ENCODE results near the gene PMIS2. TPM values are rescaled to one million over a fixed set of nuclear protein-coding genes. Genes with fewer than 3 reads are reported as not detected.
"Not testable (repeated sequence)": the region's sequence is repeated elsewhere in the genome, so short reads cannot be mapped to it uniquely, and the experiment has no call there.

The PMIS2 gene
- total RNA-seq, 1 donor from 2014 or later: not detected

DNA sequence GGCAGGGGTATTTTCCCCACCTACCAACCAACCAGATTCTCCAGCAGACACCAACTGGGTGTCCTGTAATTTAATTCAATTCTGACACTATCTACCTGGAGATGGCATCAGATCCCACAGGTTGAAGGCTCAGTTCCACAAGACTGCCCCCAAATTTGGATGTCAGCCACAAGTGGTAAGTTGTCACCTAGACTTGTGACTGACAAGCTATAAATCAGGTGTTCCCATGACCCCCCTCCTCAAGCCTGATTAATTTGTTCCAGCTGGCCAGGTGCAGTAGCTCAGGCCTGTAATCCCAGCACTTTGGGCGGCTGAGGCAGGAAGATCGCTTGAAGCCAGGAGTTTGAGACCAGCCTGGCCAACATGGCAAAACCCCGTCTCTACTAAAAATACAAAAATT is 16.0 kb downstream of the PMIS2 start:
- TF ChIP-seq, protein P1, sequence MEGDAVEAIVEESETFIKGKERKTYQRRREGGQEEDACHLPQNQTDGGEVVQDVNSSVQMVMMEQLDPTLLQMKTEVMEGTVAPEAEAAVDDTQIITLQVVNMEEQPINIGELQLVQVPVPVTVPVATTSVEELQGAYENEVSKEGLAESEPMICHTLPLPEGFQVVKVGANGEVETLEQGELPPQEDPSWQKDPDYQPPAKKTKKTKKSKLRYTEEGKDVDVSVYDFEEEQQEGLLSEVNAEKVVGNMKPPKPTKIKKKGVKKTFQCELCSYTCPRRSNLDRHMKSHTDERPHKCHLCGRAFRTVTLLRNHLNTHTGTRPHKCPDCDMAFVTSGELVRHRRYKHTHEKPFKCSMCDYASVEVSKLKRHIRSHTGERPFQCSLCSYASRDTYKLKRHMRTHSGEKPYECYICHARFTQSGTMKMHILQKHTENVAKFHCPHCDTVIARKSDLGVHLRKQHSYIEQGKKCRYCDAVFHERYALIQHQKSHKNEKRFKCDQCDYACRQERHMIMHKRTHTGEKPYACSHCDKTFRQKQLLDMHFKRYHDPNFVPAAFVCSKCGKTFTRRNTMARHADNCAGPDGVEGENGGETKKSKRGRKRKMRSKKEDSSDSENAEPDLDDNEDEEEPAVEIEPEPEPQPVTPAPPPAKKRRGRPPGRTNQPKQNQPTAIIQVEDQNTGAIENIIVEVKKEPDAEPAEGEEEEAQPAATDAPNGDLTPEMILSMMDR (IDR thresholded peaks at IDR 0.05): no peak

DNA sequence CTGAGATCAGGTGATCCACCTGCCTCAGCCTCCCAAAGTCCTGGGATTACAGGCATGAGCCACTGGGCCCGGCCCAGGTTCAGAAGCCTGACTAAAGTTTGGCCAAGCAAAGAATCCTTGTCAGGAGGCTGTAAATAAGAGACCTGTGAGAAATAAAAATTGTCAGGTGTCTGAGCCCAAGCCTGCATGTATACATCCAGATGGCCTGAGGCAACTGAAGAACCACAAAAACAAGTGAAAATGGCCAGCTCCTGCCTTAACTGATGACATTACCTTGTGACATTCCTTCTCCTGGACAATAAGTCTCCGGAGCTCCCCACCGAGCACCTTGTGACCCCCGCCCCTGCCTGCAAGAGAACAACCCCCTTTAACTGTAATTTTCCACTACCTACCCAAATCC is 18.5 kb downstream of the PMIS2 start:
- DNase-seq; intact Hi-C loops (cut with DNase I): not testable (repeated sequence)

More for the DNA sequence above, 16.0 kb downstream of the PMIS2 start:
- no peak overlapping the region for H3K27ac ChIP-seq
- no peaks in the 10 kb centered on the region for H3K9me3 ChIP-seq
- H3K4me1 ChIP-seq: no peaks in the 10 kb centered on the region
- no peaks in the 10 kb centered on the region for H3K36me3 ChIP-seq
- DNase-seq (no peak), ATAC-seq (no peak)
- H3K4me3 ChIP-seq: no peak overlapping the region
- H3K27me3 ChIP-seq: no peaks in the 10 kb centered on the region
- intact Hi-C loops (cut with DNase I): no loop called here

DNA sequence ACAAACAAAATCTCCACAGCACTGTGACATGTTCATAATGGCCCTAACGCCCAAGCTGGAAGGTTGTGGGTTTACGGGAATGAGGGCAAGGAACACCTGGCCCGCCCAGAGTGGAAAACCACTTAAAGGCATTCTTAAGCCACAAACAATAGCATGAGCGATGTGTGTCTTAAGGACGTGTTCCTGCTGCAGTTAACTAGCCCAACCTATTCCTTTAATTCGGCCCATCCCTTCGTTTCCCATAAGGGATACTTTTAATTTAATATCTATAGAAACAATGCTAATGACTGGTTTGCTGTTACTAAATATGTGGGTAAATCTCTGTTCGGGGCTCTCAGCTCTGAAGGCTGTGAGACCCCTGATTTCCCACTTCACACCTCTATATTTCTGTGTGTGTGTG is 21.2 kb downstream of the PMIS2 start:
- H3K4me3 ChIP-seq; intact Hi-C loops (cut with DNase I); H3K27ac ChIP-seq; ATAC-seq; H3K36me3 ChIP-seq; DNase-seq; H3K9me3 ChIP-seq; H3K4me1 ChIP-seq; H3K27me3 ChIP-seq: not testable (repeated sequence)

More for the DNA sequence above, 18.5 kb downstream of the PMIS2 start:
- not testable (repeated sequence) for ATAC-seq, H3K36me3 ChIP-seq, H3K27ac ChIP-seq, H3K4me3 ChIP-seq, H3K27me3 ChIP-seq, H3K9me3 ChIP-seq, H3K4me1 ChIP-seq

DNA sequence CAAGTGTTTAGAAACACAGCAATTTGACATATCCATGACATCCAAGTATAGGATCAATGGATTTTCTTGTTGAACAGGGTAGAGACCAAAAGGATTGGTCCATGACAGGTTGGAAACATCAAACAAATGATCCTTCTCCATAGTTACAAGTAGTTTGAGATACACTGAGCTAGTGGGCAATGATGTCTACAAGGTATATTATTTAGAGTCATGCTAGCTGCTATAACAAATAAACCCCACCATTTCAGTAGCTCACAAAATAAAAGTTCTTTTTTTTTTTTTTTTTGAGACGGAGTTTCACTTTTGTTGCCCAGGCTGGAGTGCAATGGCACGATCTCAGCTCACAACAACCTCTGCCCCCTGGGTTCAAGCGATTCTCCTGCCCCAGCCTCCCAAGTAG is 21.7 kb downstream of the PMIS2 start:
- H3K36me3 ChIP-seq: no peaks in the 10 kb centered on the region
- H3K9me3 ChIP-seq: no peaks in the 10 kb centered on the region
- peaks cover 5% of the 10 kb centered on the region for H3K4me1 ChIP-seq
- no peak for ATAC-seq
- TF ChIP-seq, protein P1 (IDR thresholded peaks at IDR 0.05): no peak
- no peak for DNase-seq
- no peak overlapping the region for H3K27ac ChIP-seq
- no peaks in the 10 kb centered on the region for H3K27me3 ChIP-seq
- intact Hi-C loops (cut with DNase I): no loop called here
- H3K4me3 ChIP-seq: no peak overlapping the region

DNA sequence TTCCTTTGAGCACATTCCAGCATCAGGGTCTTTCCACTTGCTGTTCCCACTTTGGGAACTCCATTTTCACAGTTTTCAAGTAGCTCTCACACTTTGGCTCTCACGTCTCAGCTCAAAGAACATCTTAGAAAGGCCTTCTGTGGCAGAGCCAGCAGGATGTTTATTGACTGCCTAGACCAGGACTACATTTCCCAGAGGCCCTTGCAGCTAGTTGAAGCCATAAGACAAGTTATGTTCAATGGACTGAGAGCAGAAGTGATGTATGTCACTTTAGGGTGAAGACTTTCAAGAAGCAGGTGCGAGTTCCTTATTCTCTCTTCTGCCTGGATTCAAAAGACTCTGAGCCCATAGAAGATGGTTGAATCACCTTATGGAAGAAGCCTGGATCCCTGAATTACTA is 22.3 kb downstream of the PMIS2 start:
- ATAC-seq (no peak), DNase-seq (no peak)
- intact Hi-C loops (cut with DNase I): no loop called here
- no peak overlapping the region for H3K4me3 ChIP-seq
- no peaks in the 10 kb centered on the region for H3K9me3 ChIP-seq
- no peaks in the 10 kb centered on the region for H3K27me3 ChIP-seq
- H3K27ac ChIP-seq: no peak overlapping the region
- peaks cover 5% of the 10 kb centered on the region for H3K4me1 ChIP-seq
- H3K36me3 ChIP-seq: no peaks in the 10 kb centered on the region
- TF ChIP-seq, protein P1 (IDR thresholded peaks at IDR 0.05): no peak

DNA sequence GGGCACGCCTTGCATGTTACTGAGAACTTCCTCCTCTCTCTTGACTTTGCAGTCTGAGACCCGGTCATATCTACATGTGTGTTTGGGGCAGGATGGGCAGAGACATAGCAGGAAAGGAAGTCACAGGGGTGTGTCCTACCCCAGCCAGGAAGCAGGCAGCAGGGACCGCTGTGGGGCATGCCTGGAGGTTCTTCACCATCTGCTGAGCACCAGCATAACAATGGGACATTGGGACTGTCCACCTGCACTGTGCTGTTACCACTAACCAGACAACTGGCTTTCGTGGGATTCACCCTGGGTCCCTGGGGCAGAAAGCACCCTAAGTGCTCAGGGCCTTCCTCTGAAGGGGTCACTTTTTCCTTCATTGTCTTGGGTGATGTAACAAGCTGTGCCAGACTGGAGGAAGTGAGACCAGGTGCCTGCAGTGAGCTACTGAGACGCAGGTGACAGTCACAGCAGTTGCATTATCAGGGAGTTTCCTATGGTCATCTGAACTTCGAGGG is 23.9 kb downstream of the PMIS2 start:
- ATAC-seq: peak; percentile 15

More for the DNA sequence above, 23.9 kb downstream of the PMIS2 start:
- intact Hi-C loops (cut with DNase I): no loop called here
- no peaks in the 10 kb centered on the region for H3K36me3 ChIP-seq
- H3K4me1 ChIP-seq: peaks cover 5% of the 10 kb centered on the region
- no peaks in the 10 kb centered on the region for H3K27me3 ChIP-seq
- DNase-seq: no peak
- TF ChIP-seq, protein P1 (IDR thresholded peaks at IDR 0.05): no peak
- H3K4me3 ChIP-seq: no peak overlapping the region
- no peaks in the 10 kb centered on the region for H3K9me3 ChIP-seq
- no peak overlapping the region for H3K27ac ChIP-seq

Data from upper lobe of right lung (tissue), 1 donor.